SK-N-SH treated with all-trans-retinoic acid at 6 μM for 48 hours (cell line): ENCODE measurements around the gene TMEM203.

ENCODE experiments used
- CREB5 ChIP-seq: fragments of 250-450 bp; sonication (Bioruptor Pico); IDR thresholded peaks from 2 replicates; pipeline ENCODE4 v1.5.1; 2020; ENCODE audit warnings: low read depth, mild to moderate bottlenecking, moderate library complexity
- PATZ1 ChIP-seq: fragments of 250-450 bp; sonication (Bioruptor Pico); IDR thresholded peaks from 2 replicates; pipeline ENCODE4 v1.8.0; 2020; ENCODE audit warnings: mild to moderate bottlenecking, moderate library complexity, borderline replicate concordance
- POU6F1 ChIP-seq: fragments of 250-450 bp; sonication (Bioruptor Pico); IDR thresholded peaks from 2 replicates; pipeline ENCODE4 v1.8.0; 2021; ENCODE audit warnings: low read depth, mild to moderate bottlenecking, moderate library complexity, borderline replicate concordance
- PPARA ChIP-seq: fragments of 250-450 bp; sonication (Bioruptor Pico); IDR thresholded peaks from 2 replicates; pipeline ENCODE4 v1.5.0; 2020; ENCODE audit warnings: mild to moderate bottlenecking, borderline replicate concordance
- SNAI2 ChIP-seq: fragments of 250-450 bp; sonication (Bioruptor Pico); IDR thresholded peaks from 2 replicates; pipeline ENCODE4 v1.5.0; 2020; ENCODE audit warnings: mild to moderate bottlenecking, moderate library complexity
- TCF4 ChIP-seq: fragments of 250-450 bp; sonication (Bioruptor Pico); IDR thresholded peaks from 2 replicates; pipeline ENCODE4 v1.8.0; 2021; ENCODE audit warnings: mild to moderate bottlenecking, moderate library complexity, borderline replicate concordance
- TSHZ2 ChIP-seq: fragments of 250-450 bp; sonication (Bioruptor Pico); IDR thresholded peaks from 2 replicates; pipeline ENCODE4 v1.5.0; 2020; ENCODE audit warnings: mild to moderate bottlenecking, moderate library complexity
- ZC3H10 ChIP-seq: fragments of 250-450 bp; sonication (Bioruptor Pico); IDR thresholded peaks from 2 replicates; pipeline ENCODE4 v1.5.1; 2021; ENCODE audit warnings: mild to moderate bottlenecking, moderate library complexity
- ZFP3 ChIP-seq: fragments of 250-450 bp; sonication (Bioruptor Pico); IDR thresholded peaks from 2 replicates; pipeline ENCODE4 v1.5.0; 2020; ENCODE audit warnings: mild to moderate bottlenecking, moderate library complexity
- ZNF8 ChIP-seq: fragments of 450-650 bp; formaldehyde crosslinking; IDR thresholded peaks from 2 replicates; pipeline ENCODE4 v1.5.0; 2020; ENCODE audit warnings: mild to moderate bottlenecking, moderate library complexity

DNA sequence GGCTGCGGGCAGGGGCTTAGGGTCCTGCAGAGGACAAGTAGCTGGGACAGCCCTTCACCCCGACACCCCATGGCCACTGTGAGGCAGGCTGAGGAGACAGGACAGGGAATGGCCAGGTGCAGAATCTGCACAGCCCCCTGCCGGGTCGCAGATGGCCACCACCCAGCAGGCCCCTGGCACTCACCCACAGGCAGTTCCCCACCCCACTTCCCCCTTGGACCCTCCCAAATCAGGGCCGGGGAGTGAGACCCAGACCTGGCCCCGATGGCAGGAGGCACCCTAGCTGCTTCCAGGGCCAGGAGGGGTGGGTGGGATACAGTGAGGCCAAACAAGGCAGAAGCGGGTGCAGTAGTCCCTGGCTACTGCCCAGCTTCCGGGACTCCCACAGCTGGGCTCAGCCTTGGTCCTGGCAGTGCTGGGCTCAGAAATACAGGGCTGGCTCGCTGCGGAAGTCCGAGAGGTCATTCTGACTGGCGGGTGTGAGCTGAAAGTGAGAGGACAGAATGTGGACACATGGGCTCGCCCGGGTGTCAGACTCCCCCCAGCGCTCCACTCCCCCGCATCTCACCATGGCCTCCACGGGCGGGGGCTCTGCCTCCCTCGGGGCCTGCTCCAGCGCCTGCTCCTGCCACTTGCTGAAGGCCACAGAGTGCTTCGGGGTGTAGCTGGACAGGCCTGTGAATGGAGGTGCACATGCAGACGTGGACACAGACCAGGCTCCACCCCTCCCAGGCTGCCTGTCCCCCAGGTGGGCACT is 13.6 kb downstream of the TMEM203 start:
- TF ChIP-seq TSHZ2 (no peak), ZFP3 (CRISPR knock-in tag) (no peak), ZNF8 (CRISPR knock-in tag) (no peak), PATZ1 (CRISPR knock-in tag) (no peak), PPARA (CRISPR knock-in tag) (no peak), CREB5 (CRISPR knock-in tag) (no peak), TCF4 (no peak), ZC3H10 (CRISPR knock-in tag) (no peak), SNAI2 (CRISPR knock-in tag) (no peak), POU6F1 (CRISPR knock-in tag) (no peak)
